GM21528 (cell line): ENCODE results near the gene METTL8.
"Not testable (repeated sequence)": the region's sequence is repeated elsewhere in the genome, so short reads cannot be mapped to it uniquely, and the experiment has no call there.

ENCODE experiments used
- ATAC-seq: cut with Tn5 transposase; IDR thresholded peaks from one replicate; pipeline ENCODE4 v1.9.1; 2021; ENCODE audit warnings: mild to moderate bottlenecking, moderate library complexity; ENCODE audit not compliant: unreplicated experiment, low FRiP score

Gene METTL8

GRCh38 chr2:171316755-171317337 lies 116.9 kb downstream of the METTL8 start:
- ATAC-seq, result no peak

GRCh38 chr2:171316220-171316619 lies 117.6 kb downstream of the METTL8 start:
- no peak for ATAC-seq

- no peak for ATAC-seq
Measured at GRCh38 chr2:171315781-171316180, 118.0 kb downstream of the METTL8 start.

GRCh38 chr2:171312182-171312581 lies 121.6 kb downstream of the METTL8 start:
- ATAC-seq, result not testable (repeated sequence)

- ATAC-seq, result not testable (repeated sequence)
Measured at GRCh38 chr2:171311589-171311988, 122.2 kb downstream of the METTL8 start.

GRCh38 chr2:171310889-171311288 lies 122.9 kb downstream of the METTL8 start:
- no peak for ATAC-seq

GRCh38 chr2:171309455-171310286 lies 124.1 kb downstream of the METTL8 start:
- no peak for ATAC-seq

GRCh38 chr2:171308280-171309054 lies 125.3 kb downstream of the METTL8 start:
- ATAC-seq, result no peak

- ATAC-seq, result peak; percentile 66
Measured at GRCh38 chr2:171307560-171307959, 126.2 kb downstream of the METTL8 start.

- ATAC-seq, result no peak
Measured at GRCh38 chr2:171297956-171298355, 135.8 kb downstream of the METTL8 start.

GRCh38 chr2:171294608-171295007 lies 139.2 kb downstream of the METTL8 start:
- ATAC-seq, result no peak

GRCh38 chr2:171293661-171294060 lies 140.1 kb downstream of the METTL8 start:
- ATAC-seq, result no peak

GRCh38 chr2:171289991-171290390 lies 143.8 kb downstream of the METTL8 start:
- ATAC-seq, result no peak

- ATAC-seq, result no peak
Measured at GRCh38 chr2:171289316-171289715, 144.5 kb downstream of the METTL8 start.

GRCh38 chr2:171287611-171288010 lies 146.2 kb downstream of the METTL8 start:
- ATAC-seq, result no peak

GRCh38 chr2:171287036-171287571 lies 146.7 kb downstream of the METTL8 start:
- ATAC-seq, result no peak

- ATAC-seq, result no peak
Measured at GRCh38 chr2:171281110-171281509, 152.7 kb downstream of the METTL8 start.

- ATAC-seq, result no peak
Measured at GRCh38 chr2:171279983-171280790, 153.6 kb downstream of the METTL8 start.

- ATAC-seq, result no peak
Measured at GRCh38 chr2:171274757-171275156, 159.0 kb downstream of the METTL8 start.

GRCh38 chr2:171271971-171272436 lies 161.8 kb downstream of the METTL8 start:
- ATAC-seq, result no peak
